Large intestine (tissue), 3 donors: ENCODE results near the gene ADPRM. TPM values are rescaled to one million over a fixed set of nuclear protein-coding genes. Genes with fewer than 3 reads are reported as not detected.

ENCODE experiments used
- DNase-seq, 2 donors: peaks; one replicate each; pipeline versions ENCODE4 v3.0.0 to v3.0.0-alpha.2; 2013
- H3K27ac ChIP-seq: one replicate; pipeline ENCODE4 v1.5.1; 2013; ENCODE audit warnings: low read length
- H3K27me3 ChIP-seq: 2 replicates; pipeline ENCODE4 v1.6.1; 2013; ENCODE audit warnings: low read length; ENCODE audit not compliant: control insufficient read depth, insufficient read depth
- H3K36me3 ChIP-seq: 2 replicates; pipeline ENCODE4 v1.6.1; 2013; ENCODE audit warnings: low read length; ENCODE audit not compliant: control insufficient read depth, insufficient read depth
- H3K4me1 ChIP-seq: one replicate; pipeline ENCODE4 v1.6.1; 2013; ENCODE audit warnings: low read length; ENCODE audit not compliant: control insufficient read depth, insufficient read depth
- H3K4me3 ChIP-seq: one replicate; pipeline ENCODE4 v1.5.1; 2013; ENCODE audit warnings: low read length
- H3K9me3 ChIP-seq: one replicate; pipeline ENCODE4 v1.6.1; 2013; ENCODE audit warnings: mild to moderate bottlenecking, low read depth, low read length, moderate library complexity; ENCODE audit not compliant: control insufficient read depth
- WGBS: methylation state at CpG from one replicate; pipeline ENCODE4 v1.1.5; 2013; ENCODE audit warnings: low lambda C conversion rate; ENCODE audit not compliant: insufficient coverage; 5-methylcytosine and 5-hydroxymethylcytosine counted together
- polyA plus RNA-seq: library from polyadenylated mRNA; unstranded; fragments of 120-200 nt; gene quantifications from one replicate; pipeline ENCODE4 v1.2.1, GENCODE V29; 2013

The ADPRM gene
- polyA plus RNA-seq, 1 donor = 23.5 TPM

DNA sequence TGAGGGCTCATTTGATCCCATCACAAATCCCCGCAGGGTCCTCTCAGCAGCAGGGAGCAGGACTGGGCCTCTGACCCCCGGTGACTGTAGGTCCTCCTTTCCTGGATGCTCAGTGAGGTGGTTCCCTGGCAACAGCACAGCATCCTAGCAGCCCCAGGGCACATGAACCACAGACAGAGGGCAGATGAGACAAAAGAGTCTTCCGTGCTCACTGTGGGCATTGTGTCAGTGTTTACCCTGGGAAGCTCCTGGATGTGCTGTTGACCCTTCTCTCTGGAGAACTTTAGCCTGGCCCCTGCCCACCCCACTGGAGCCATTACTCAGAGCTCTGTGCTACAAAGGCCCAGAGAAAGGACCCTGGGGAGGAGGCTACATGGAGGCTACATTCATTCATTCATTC, 54.2 kb downstream of the ADPRM start:
- Histone ChIP-seq H3K27ac (no peak overlapping the region), H3K36me3 (peaks cover 17% of the 10 kb centered on the region), H3K4me1 (peaks cover 3% of the 10 kb centered on the region), H3K27me3 (no peaks in the 10 kb centered on the region), H3K9me3 (no peaks in the 10 kb centered on the region), H3K4me3 (no peak overlapping the region)
- WGBS = no CpG with 5 or more reads among the region's 3 CpGs
- no peak for DNase-seq

DNA sequence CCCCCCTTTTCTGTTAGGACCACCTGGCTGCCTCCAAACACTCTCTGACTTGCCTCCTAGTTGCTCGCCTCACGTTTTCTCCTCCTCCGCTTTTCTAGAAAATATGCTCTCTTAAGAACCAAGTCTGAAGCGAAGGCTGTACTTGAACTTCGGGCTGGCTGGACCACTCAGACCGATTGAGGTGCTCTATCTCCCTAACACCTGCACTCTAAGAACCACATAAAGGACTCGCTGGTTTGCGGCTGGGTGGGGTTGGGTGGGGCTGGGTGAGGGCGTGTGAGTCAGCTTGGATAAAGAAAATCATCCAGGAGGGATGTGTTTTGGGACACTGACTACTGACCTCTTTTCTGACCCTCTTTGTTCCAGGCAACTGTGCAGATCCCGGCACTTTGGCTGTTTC, 55.3 kb downstream of the ADPRM start:
- H3K36me3 ChIP-seq = peaks cover 22% of the 10 kb centered on the region
- whole genome bisulfite sequencing = no CpG with 5 or more reads among the region's 10 CpGs
- no peaks in the 10 kb centered on the region for H3K9me3 ChIP-seq
- H3K4me1 ChIP-seq = peaks cover 13% of the 10 kb centered on the region
- no peak overlapping the region for H3K27ac ChIP-seq
- no peak overlapping the region for H3K4me3 ChIP-seq
- no peak for DNase-seq
- no peaks in the 10 kb centered on the region for H3K27me3 ChIP-seq

GRCh38 chr17:10754109-10754508, 56.7 kb downstream of the ADPRM start:
- H3K36me3 ChIP-seq = peaks cover 22% of the 10 kb centered on the region
- H3K4me3 ChIP-seq = no peak overlapping the region
- H3K4me1 ChIP-seq = peaks cover 13% of the 10 kb centered on the region
- no peaks in the 10 kb centered on the region for H3K27me3 ChIP-seq
- no peaks in the 10 kb centered on the region for H3K9me3 ChIP-seq
- no CpG with 5 or more reads among the region's 2 CpGs for WGBS
- DNase-seq = no peak
- H3K27ac ChIP-seq = no peak overlapping the region

GRCh38 chr17:10754861-10755591, 57.6 kb downstream of the ADPRM start:
- H3K9me3 ChIP-seq = no peaks in the 10 kb centered on the region
- 80% methylated on average over 1 of the region's 14 CpGs for WGBS
- no peak overlapping the region for H3K27ac ChIP-seq
- no peak for DNase-seq
- no peak overlapping the region for H3K4me3 ChIP-seq
- peaks cover 22% of the 10 kb centered on the region for H3K36me3 ChIP-seq
- peaks cover 13% of the 10 kb centered on the region for H3K4me1 ChIP-seq
- no peaks in the 10 kb centered on the region for H3K27me3 ChIP-seq

- H3K4me1 ChIP-seq = peaks cover 13% of the 10 kb centered on the region
- no peaks in the 10 kb centered on the region for H3K27me3 ChIP-seq
- no peaks in the 10 kb centered on the region for H3K9me3 ChIP-seq
- peaks cover 23% of the 10 kb centered on the region for H3K36me3 ChIP-seq
- DNase-seq = no peak
- WGBS = 89% methylated on average over 2 of the region's 3 CpGs
- no peak overlapping the region for H3K27ac ChIP-seq
- H3K4me3 ChIP-seq = no peak overlapping the region
Observed at GRCh38 chr17:10755592-10756127, 58.3 kb downstream of the ADPRM start.

DNA sequence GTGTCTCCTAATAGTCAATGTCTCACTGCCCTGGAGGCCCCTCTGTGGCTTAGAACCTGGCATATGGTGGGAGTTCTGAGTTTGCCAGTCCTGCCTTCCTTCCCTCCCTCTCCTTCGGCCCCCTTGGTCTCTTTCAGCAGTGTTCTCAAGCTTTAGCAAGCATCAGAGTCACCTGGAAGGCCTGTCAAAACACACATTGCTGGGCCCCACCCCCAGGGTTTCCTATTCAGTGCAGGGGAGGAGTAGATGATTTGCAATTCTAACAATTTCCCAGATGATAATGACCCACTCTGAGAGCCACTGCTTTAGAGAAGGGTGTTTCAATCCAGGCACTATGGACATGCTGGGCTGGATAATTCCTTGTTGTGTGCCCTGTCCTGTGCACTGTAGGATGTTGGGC, 58.8 kb downstream of the ADPRM start:
- Histone ChIP-seq H3K4me1 (peaks cover 13% of the 10 kb centered on the region), H3K27ac (no peak overlapping the region), H3K9me3 (no peaks in the 10 kb centered on the region), H3K36me3 (peaks cover 25% of the 10 kb centered on the region), H3K4me3 (no peak overlapping the region), H3K27me3 (no peaks in the 10 kb centered on the region)
- no peak for DNase-seq
- WGBS = no CpG with 5 or more reads among the region's 1 CpG

GRCh38 chr17:10756619-10757018, 59.2 kb downstream of the ADPRM start:
- no peak overlapping the region for H3K4me3 ChIP-seq
- WGBS = no CpG with 5 or more reads among the region's 2 CpGs
- peaks cover 13% of the 10 kb centered on the region for H3K4me1 ChIP-seq
- DNase-seq = no peak
- no peaks in the 10 kb centered on the region for H3K9me3 ChIP-seq
- peaks cover 27% of the 10 kb centered on the region for H3K36me3 ChIP-seq
- peak overlapping the region; percentile 39 for H3K27ac ChIP-seq
- H3K27me3 ChIP-seq = no peaks in the 10 kb centered on the region

DNA sequence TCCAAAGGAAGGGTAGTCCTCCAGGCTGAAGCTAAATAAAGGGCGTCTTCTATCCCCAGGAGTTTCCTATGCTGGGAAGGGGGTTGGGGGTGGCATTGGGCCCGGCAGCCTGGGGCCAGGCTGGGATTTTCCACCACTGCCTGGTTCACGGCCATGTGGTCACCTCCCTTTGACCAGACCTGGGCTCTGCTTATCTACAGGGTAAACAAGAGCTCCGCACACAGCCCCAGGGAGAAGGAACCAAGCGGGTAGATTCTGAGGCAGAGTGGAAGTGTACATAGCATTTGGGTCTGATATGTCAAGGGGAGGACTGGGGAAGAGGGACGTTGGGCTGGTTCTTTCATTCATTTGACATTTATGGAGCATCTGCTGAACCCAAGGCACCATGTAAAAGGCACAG, 59.7 kb downstream of the ADPRM start:
- Histone ChIP-seq H3K4me1 (peaks cover 13% of the 10 kb centered on the region), H3K27ac (peak overlapping the region; percentile 39), H3K9me3 (no peaks in the 10 kb centered on the region), H3K27me3 (no peaks in the 10 kb centered on the region), H3K36me3 (peaks cover 30% of the 10 kb centered on the region), H3K4me3 (no peak overlapping the region)
- no CpG with 5 or more reads among the region's 6 CpGs for WGBS
- no peak for DNase-seq

DNA sequence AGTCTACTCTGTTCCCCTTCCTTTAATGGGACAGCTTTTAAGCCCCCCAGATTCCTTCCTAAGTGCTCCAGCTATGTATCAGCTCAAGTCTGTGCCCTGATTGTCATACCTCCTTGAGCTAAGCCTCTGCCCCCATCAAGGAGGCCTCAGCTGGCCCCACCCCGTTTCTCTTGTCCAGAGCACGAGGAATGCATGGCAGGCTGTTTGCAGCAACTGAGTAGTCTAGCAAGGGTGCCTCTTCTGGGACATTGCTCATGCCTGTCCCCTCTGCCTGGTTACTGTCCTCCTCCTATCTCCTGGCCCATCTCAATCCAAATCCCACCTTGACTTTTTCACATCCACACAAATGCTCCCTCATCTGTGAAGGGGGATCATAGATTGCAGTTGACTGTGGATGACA, 60.3 kb downstream of the ADPRM start:
- Histone ChIP-seq H3K4me1 (peaks cover 13% of the 10 kb centered on the region), H3K9me3 (no peaks in the 10 kb centered on the region), H3K4me3 (no peak overlapping the region), H3K36me3 (peaks cover 32% of the 10 kb centered on the region), H3K27ac (peak overlapping the region; percentile 39), H3K27me3 (no peaks in the 10 kb centered on the region)
- DNase-seq = peak in 1 of 2 donors; percentile 48
- no CpG with 5 or more reads among the region's 2 CpGs for WGBS

GRCh38 chr17:10758062-10758461, 60.7 kb downstream of the ADPRM start:
- Histone ChIP-seq H3K4me3 (no peak overlapping the region), H3K36me3 (peaks cover 33% of the 10 kb centered on the region), H3K4me1 (peaks cover 13% of the 10 kb centered on the region), H3K27me3 (no peaks in the 10 kb centered on the region), H3K9me3 (no peaks in the 10 kb centered on the region), H3K27ac (peak overlapping the region; percentile 8)
- WGBS = 30% methylated on average over 2 of the region's 6 CpGs
- DNase-seq = no peak
